Endothelial cell of umbilical vein (primary cell): ENCODE data around the gene IAPP. TPM values are rescaled to one million over a fixed set of nuclear protein-coding genes. Genes with fewer than 3 reads are reported as not detected.

Experiments
- BruUV-seq: library from RNA; stranded (reverse); fragments of 400-500 nt; replicated peaks from 2 replicates; lab custom pipeline; 2021; lab: Mats Ljungman, UMichigan
- CTCF ChIA-PET: fragments of 300-600, 350-600 bp; sonication (Branson Sonifier 250); formaldehyde crosslinking; loops from one replicate; lab custom pipeline; 2021; ENCODE audit warnings: antibody characterized with exemption, inconsistent platforms; lab: Charles Lee
- POLR2A ChIA-PET: fragments of 300-600, 350-600 bp; sonication (Branson Sonifier 250); formaldehyde crosslinking; loops from one replicate; lab custom pipeline; 2021; ENCODE audit warnings: antibody characterized with exemption, inconsistent platforms; lab: Charles Lee
- DNase-seq: peaks from one replicate; pipeline ENCODE4 v3.0.0-alpha.2; 2011; ENCODE audit warnings: low read depth, low spot score
- FAIRE-seq: peaks from 2 replicates; lab custom pipeline; 2011; peaks lifted over from hg19 to GRCh38; lab: Jason Lieb, UNC
- H2AFZ ChIP-seq: 2 replicates; pipeline ENCODE4 v1.6.0; 2012; ENCODE audit warnings: low read depth, low read length, control low read depth, inconsistent platforms
- H3K27ac ChIP-seq: 2 replicates; pipeline ENCODE4 v1.5.1; 2011; ENCODE audit warnings: low read depth, mild to moderate bottlenecking, control low read depth, low read length, moderate library complexity; ENCODE audit not compliant: insufficient read depth
- H3K27me3 ChIP-seq, 2 experiments: 2 replicates each; pipeline versions ENCODE4 v1.6.0 to v1.6.1; 2011; ENCODE audit warnings: low read length in 2 of 2, mixed read lengths in 1 of 2; ENCODE audit not compliant: control insufficient read depth in 2 of 2, insufficient read depth in 2 of 2
- H3K36me3 ChIP-seq, 2 experiments: 2 replicates in 1 of 2; 3 replicates in 1 of 2; pipeline ENCODE4 v1.5.1; 2011; ENCODE audit warnings: low read length in 2 of 2, mild to moderate bottlenecking in 1 of 2, moderate library complexity in 1 of 2; ENCODE audit not compliant: control insufficient read depth in 2 of 2, insufficient read depth in 2 of 2; ENCODE audit errors: extremely low read depth in 1 of 2
- H3K4me1 ChIP-seq: 3 replicates; pipeline ENCODE4 v1.5.1; 2011; ENCODE audit warnings: mild to moderate bottlenecking, low read length; ENCODE audit not compliant: control insufficient read depth, insufficient read depth; ENCODE audit errors: extremely low read depth
- H3K4me2 ChIP-seq: 2 replicates; pipeline ENCODE4 v1.6.1; 2011; ENCODE audit warnings: low read length, control low read depth, mixed read lengths; ENCODE audit not compliant: insufficient read depth
- H3K4me3 ChIP-seq, 3 experiments: fragments of 200-600 bp in 1 of 3; sonication (generic), shearing (Covaris generic) in 1 of 3; replicated peaks in 1 of 3; 2 replicates each; pipeline ENCODE4 v1.5.1; 2011 to 2016; ENCODE audit warnings: control low read depth in 3 of 3, low read length in 3 of 3, mild to moderate bottlenecking in 2 of 3, inconsistent platforms in 1 of 3, low read depth in 1 of 3, moderate library complexity in 1 of 3; ENCODE audit not compliant: insufficient read depth in 1 of 3
- H3K79me2 ChIP-seq: 2 replicates; pipeline ENCODE4 v1.6.0; 2012; ENCODE audit warnings: low read length, inconsistent platforms; ENCODE audit not compliant: control insufficient read depth, insufficient read depth
- H3K9ac ChIP-seq: replicated peaks from 2 replicates; pipeline ENCODE3; 2011; ENCODE audit warnings: low read length, control low read depth; ENCODE audit not compliant: insufficient read depth; ENCODE audit errors: extremely low read depth
- H3K9me1 ChIP-seq: replicated peaks from 3 replicates; pipeline ENCODE4 v1.6.0; 2011; ENCODE audit warnings: mild to moderate bottlenecking, low read length; ENCODE audit not compliant: control insufficient read depth, insufficient read depth; ENCODE audit errors: extremely low read depth
- H3K9me3 ChIP-seq: replicated peaks from 2 replicates; pipeline ENCODE4 v1.5.1; 2012; ENCODE audit warnings: low read length, inconsistent platforms; ENCODE audit not compliant: control insufficient read depth, insufficient read depth
- H4K20me1 ChIP-seq: replicated peaks from 2 replicates; pipeline ENCODE3; 2011; ENCODE audit warnings: mild to moderate bottlenecking, low read length; ENCODE audit not compliant: control insufficient read depth, insufficient read depth; ENCODE audit errors: extremely low read depth
- EZH2 ChIP-seq: IDR thresholded peaks from 2 replicates; pipeline ENCODE4 v1.6.1; 2012; ENCODE audit warnings: borderline replicate concordance, low read depth, mild to moderate bottlenecking, moderate library complexity, low read length, inconsistent platforms; ENCODE audit not compliant: severe bottlenecking
- FOS ChIP-seq: IDR thresholded peaks from 2 replicates; pipeline ENCODE4 v1.6.1; 2011; ENCODE audit warnings: mild to moderate bottlenecking, low read length, moderate library complexity, borderline replicate concordance; ENCODE audit not compliant: insufficient read depth
- GATA2 ChIP-seq: IDR thresholded peaks from 2 replicates; pipeline ENCODE4 v1.7.0; 2011; ENCODE audit warnings: low read depth, mild to moderate bottlenecking, moderate library complexity, mixed read lengths, low read length; ENCODE audit not compliant: insufficient read length, insufficient read depth
- JUN ChIP-seq: IDR thresholded peaks from 2 replicates; pipeline ENCODE4 v1.6.1; 2011; ENCODE audit warnings: borderline replicate concordance, low read depth; ENCODE audit not compliant: insufficient read length, insufficient read depth
- MYC ChIP-seq: IDR thresholded peaks from one replicate; pipeline ENCODE4 v1.6.1; 2011; ENCODE audit warnings: mild to moderate bottlenecking, low read depth, low read length
- POLR2A ChIP-seq: IDR thresholded peaks from 2 replicates; pipeline ENCODE4 v1.6.1; 2012; ENCODE audit warnings: low read depth, mild to moderate bottlenecking, control low read depth, low read length
- POLR2AphosphoS5 ChIP-seq: IDR thresholded peaks from 2 replicates; pipeline ENCODE4 v1.6.1; 2012; ENCODE audit warnings: low read depth, mild to moderate bottlenecking, control low read depth, low read length, moderate library complexity; ENCODE audit not compliant: insufficient read depth
- dilution Hi-C: fragments of 300-500 bp; cut with MboI; formaldehyde crosslinking; loops from one replicate; pipeline ENCODE4 v1.15.0; 2019; ENCODE audit warnings: low sequenced_read_pairs; ENCODE audit not compliant: extremely low pct_ligation_motif_present
- intact Hi-C: fragments of 100-400 bp; cut with micrococcal nuclease; formaldehyde crosslinking; loops from one replicate; pipeline ENCODE4 v1.10.0; 2022
- polyA plus RNA-seq, 4 experiments: library from polyadenylated mRNA; depleted of rRNA in 3 of 4; stranded (reverse) in 3 of 4; unstranded in 1 of 4; fragments of >200 nt; gene quantifications; 2 replicates each; pipeline versions ENCODE4 v1.2.1 to v1.2.3, GENCODE V29; 2011 to 2012; ENCODE audit warnings: missing spikeins in 1 of 4
- total RNA-seq: library from RNA; stranded (reverse); gene quantifications from 2 replicates; pipeline ENCODE4 v1.2.3, GENCODE V29; 2021
- TF ChIP-seq, protein P1 (sequence below): IDR thresholded peaks from 2 replicates; pipeline ENCODE4 v1.6.1; 2011; ENCODE audit not compliant: insufficient read depth, insufficient read length
- TF ChIP-seq, protein P2 (sequence below), 2 donors: IDR thresholded peaks; 1 replicate in 1 of 2; 2 replicates in 1 of 2; pipeline ENCODE4 v1.5.1; 2011; ENCODE audit warnings: low read length in 2 of 2, mild to moderate bottlenecking in 2 of 2, moderate library complexity in 2 of 2, control low read depth in 1 of 2, inconsistent platforms in 1 of 2, low read depth in 1 of 2; ENCODE audit not compliant: insufficient read depth in 1 of 2; ENCODE audit errors: extremely low read depth in 1 of 2

IAPP gene
- total and polyA plus RNA-seq, 2 donors (not counting 3 experiments of a cell fraction or from before 2014, with no cell fraction given): not detected

DNA sequence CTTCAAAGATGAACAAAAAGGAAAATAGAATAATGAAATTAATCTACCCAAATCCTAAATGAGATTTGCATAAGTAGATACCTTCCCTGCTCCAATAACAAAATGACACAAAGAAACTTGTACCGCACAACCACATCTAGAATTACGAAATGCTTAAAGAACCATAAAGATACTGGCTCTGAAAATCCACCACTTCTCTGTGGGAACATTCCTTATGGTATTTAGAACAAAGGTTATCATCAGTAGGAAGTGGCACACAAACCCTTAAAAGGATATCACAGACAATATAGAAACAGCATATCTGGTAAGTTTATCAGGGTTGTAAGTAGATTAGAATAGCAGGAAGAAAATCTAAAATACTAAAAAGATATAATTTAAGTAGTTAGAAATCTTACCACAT lies 11.6 kb downstream of the IAPP start:
- H3K36me3 ChIP-seq: no peaks in the 10 kb centered on the region
- H3K9ac ChIP-seq: no peak overlapping the region
- DNase-seq (peak; percentile 34), FAIRE-seq (no peak)
- CTCF ChIA-PET: no interaction called here
- dilution Hi-C loops: no loop called here
- H3K9me1 ChIP-seq: no peaks in the 10 kb centered on the region
- no peaks in the 10 kb centered on the region for H3K79me2 ChIP-seq
- H3K4me3 ChIP-seq: no peak overlapping the region
- intact Hi-C loops: no loop called here
- H3K9me3 ChIP-seq: no peaks in the 10 kb centered on the region
- no peak overlapping the region for H2AFZ ChIP-seq
- POLR2A ChIA-PET: no interaction called here
- TF ChIP-seq GATA2 (no peak), MYC (no peak), FOS (no peak), EZH2 (no peak), POLR2AphosphoS5 (no peak)
- TF ChIP-seq, protein P1, sequence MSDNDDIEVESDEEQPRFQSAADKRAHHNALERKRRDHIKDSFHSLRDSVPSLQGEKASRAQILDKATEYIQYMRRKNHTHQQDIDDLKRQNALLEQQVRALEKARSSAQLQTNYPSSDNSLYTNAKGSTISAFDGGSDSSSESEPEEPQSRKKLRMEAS: no peak
- H3K4me2 ChIP-seq: no peak overlapping the region
- no peak overlapping the region for H3K27ac ChIP-seq
- no peaks in the 10 kb centered on the region for H3K27me3 ChIP-seq
- no TSS peak for BruUV-seq
- no peaks in the 10 kb centered on the region for H4K20me1 ChIP-seq
- H3K4me1 ChIP-seq: no peaks in the 10 kb centered on the region

DNA sequence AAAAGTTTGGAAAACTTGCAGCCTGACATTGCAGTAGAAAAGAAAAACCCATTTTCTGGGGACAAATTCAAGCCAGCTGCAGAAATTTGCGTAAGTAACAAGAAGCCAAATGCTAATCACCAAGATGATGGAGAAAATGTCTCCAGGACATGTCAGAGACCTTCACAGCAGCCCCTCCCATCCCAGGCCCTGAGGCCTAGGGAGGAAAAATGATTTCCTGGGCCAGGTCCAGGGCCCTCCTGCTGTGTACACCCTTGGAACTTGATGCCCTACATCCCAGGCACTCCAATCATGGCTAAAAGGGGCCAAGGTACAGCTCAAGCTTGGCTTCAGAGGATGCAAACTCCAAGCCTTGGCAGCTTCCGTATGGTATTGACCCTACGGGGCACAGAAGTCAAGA lies 14.5 kb downstream of the IAPP start:
- H3K79me2 ChIP-seq: no peaks in the 10 kb centered on the region
- H2AFZ ChIP-seq: no peak overlapping the region
- intact Hi-C loops: no loop called here
- no peaks in the 10 kb centered on the region for H4K20me1 ChIP-seq
- ChIA-PET POLR2A (no interaction called here), CTCF (no interaction called here)
- no peak overlapping the region for H3K4me2 ChIP-seq
- H3K27me3 ChIP-seq: no peaks in the 10 kb centered on the region
- BruUV-seq: no TSS peak
- FAIRE-seq (no peak), DNase-seq (no peak)
- H3K4me1 ChIP-seq: no peaks in the 10 kb centered on the region
- H3K9me1 ChIP-seq: no peaks in the 10 kb centered on the region
- H3K27ac ChIP-seq: no peak overlapping the region
- no peaks in the 10 kb centered on the region for H3K9me3 ChIP-seq
- H3K9ac ChIP-seq: no peak overlapping the region
- no peak overlapping the region for H3K4me3 ChIP-seq
- TF ChIP-seq POLR2AphosphoS5: no peak
- no peak for TF ChIP-seq MYC
- TF ChIP-seq, protein P1: no peak
- no peak for TF ChIP-seq GATA2
- TF ChIP-seq JUN: no peak
- no peak for TF ChIP-seq FOS
- TF ChIP-seq POLR2A: no peak
- TF ChIP-seq, protein P2, sequence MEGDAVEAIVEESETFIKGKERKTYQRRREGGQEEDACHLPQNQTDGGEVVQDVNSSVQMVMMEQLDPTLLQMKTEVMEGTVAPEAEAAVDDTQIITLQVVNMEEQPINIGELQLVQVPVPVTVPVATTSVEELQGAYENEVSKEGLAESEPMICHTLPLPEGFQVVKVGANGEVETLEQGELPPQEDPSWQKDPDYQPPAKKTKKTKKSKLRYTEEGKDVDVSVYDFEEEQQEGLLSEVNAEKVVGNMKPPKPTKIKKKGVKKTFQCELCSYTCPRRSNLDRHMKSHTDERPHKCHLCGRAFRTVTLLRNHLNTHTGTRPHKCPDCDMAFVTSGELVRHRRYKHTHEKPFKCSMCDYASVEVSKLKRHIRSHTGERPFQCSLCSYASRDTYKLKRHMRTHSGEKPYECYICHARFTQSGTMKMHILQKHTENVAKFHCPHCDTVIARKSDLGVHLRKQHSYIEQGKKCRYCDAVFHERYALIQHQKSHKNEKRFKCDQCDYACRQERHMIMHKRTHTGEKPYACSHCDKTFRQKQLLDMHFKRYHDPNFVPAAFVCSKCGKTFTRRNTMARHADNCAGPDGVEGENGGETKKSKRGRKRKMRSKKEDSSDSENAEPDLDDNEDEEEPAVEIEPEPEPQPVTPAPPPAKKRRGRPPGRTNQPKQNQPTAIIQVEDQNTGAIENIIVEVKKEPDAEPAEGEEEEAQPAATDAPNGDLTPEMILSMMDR (IDR thresholded peaks at IDR 0.05; ENCODE audit: extremely low read depth in 1 of 2, insufficient read depth in 1 of 2, low read depth in 1 of 2, low read length in 2 of 2): no peak
- TF ChIP-seq EZH2: no peak
- dilution Hi-C loops: no loop called here
- H3K36me3 ChIP-seq: no peaks in the 10 kb centered on the region
